A549 (cell line): ENCODE data around the gene ARVCF. TPM values are rescaled to one million over a fixed set of nuclear protein-coding genes. Genes with fewer than 3 reads are reported as not detected.

Experiments
- ATAC-seq, 2 experiments: fragments of 200-7000 bp in 1 of 2; fragments of >200 bp in 1 of 2; cut with Nextera tagmentation in 1 of 2; cut with Tn5 transposase in 1 of 2; 3 replicates each; pipeline versions ENCODE4 v1.8.0 to v1.9.1; 2018 to 2020; ENCODE audit warnings: mild to moderate bottlenecking in 1 of 2, moderate library complexity in 1 of 2
- CTCF ChIA-PET: fragments of 300-600 bp; sonication (Branson Sonifier 250); formaldehyde crosslinking; extraction: SDS; loops from one replicate; lab custom pipeline; 2021; ENCODE audit warnings: antibody characterized with exemption, inconsistent platforms; lab: Yijun Ruan, JAX
- POLR2A ChIA-PET: fragments of 350-600 bp; formaldehyde crosslinking; extraction: SDS; loops from one replicate; lab custom pipeline; 2021; ENCODE audit warnings: antibody characterized with exemption, inconsistent platforms; lab: Yijun Ruan, JAX
- DNase-seq, 2 experiments: peaks; one replicate each; pipeline versions ENCODE4 v3.0.0 to v3.0.0-alpha.2; 2011 to 2016; ENCODE audit warnings: low read depth in 1 of 2, low spot score in 1 of 2
- FAIRE-seq: peaks from 2 replicates; lab custom pipeline; 2011; peaks lifted over from hg19 to GRCh38; lab: Jason Lieb, UNC
- H3K27ac ChIP-seq, 2 experiments: fragments of >200 bp; sonication (Bioruptor Twin); formaldehyde crosslinking; 3 replicates each; pipeline ENCODE4 v1.5.1; 2016 to 2017
- H3K4me1 ChIP-seq: fragments of >200 bp; sonication (Bioruptor Twin); formaldehyde crosslinking; 3 replicates; pipeline ENCODE4 v1.6.1; 2016
- H3K4me2 ChIP-seq: fragments of >200 bp; sonication (Bioruptor Twin); formaldehyde crosslinking; 3 replicates; pipeline ENCODE4 v1.6.1; 2016
- H3K4me3 ChIP-seq: fragments of >200 bp; sonication (Bioruptor Twin); formaldehyde crosslinking; 3 replicates; pipeline ENCODE4 v1.5.1; 2016
- H3K9me3 ChIP-seq: fragments of >200 bp; sonication (Bioruptor Twin); formaldehyde crosslinking; 3 replicates; pipeline ENCODE4 v1.6.1; 2016
- ATOH8 ChIP-seq: fragments of 250-450 bp; sonication (Bioruptor Pico); IDR thresholded peaks from 2 replicates; pipeline ENCODE4 v1.5.0; 2020; ENCODE audit warnings: low read depth, mild to moderate bottlenecking, moderate library complexity
- BHLHE40 ChIP-seq: IDR thresholded peaks from 2 replicates; pipeline ENCODE4 v1.6.1; 2012; ENCODE audit warnings: low read depth, low read length, inconsistent platforms
- CBX8 ChIP-seq: fragments of 200-600 bp; sonication (generic); IDR thresholded peaks from 2 replicates; pipeline ENCODE4 v1.6.1; 2016
- CEBPB ChIP-seq, 2 experiments: fragments of >200 bp in 1 of 2; sonication (Bioruptor Twin) in 1 of 2; formaldehyde crosslinking in 1 of 2; IDR thresholded peaks; 2 replicates each; pipeline ENCODE4 v1.6.1; 2012 to 2016
- E2F6 ChIP-seq: IDR thresholded peaks from 2 replicates; pipeline ENCODE4 v1.6.1; 2012; ENCODE audit warnings: low read depth, borderline replicate concordance
- EHF ChIP-seq: fragments of 250-450 bp; sonication (Bioruptor Pico); IDR thresholded peaks from 2 replicates; pipeline ENCODE4 v1.5.0; 2020; ENCODE audit warnings: mild to moderate bottlenecking
- EHMT2 ChIP-seq: fragments of 200-600 bp; sonication (generic); IDR thresholded peaks from 2 replicates; pipeline ENCODE4 v1.6.1; 2016; ENCODE audit warnings: antibody characterized with exemption, low read depth, mild to moderate bottlenecking, moderate library complexity
- EP300 ChIP-seq, 2 experiments: fragments of >200 bp; sonication (Bioruptor Twin); formaldehyde crosslinking; IDR thresholded peaks; 2 replicates in 1 of 2; 3 replicates in 1 of 2; pipeline ENCODE4 v1.6.1; 2016 to 2017
- ESRRA ChIP-seq: fragments of 150-350 bp; IDR thresholded peaks from 2 replicates; pipeline ENCODE4 v1.6.1; 2014; ENCODE audit warnings: mild to moderate bottlenecking, low read length, borderline replicate concordance
- FOSB ChIP-seq: fragments of 250-450 bp; sonication (Bioruptor Pico); IDR thresholded peaks from 2 replicates; pipeline ENCODE4 v1.5.0; 2020; ENCODE audit warnings: mild to moderate bottlenecking, moderate library complexity
- FOSL2 ChIP-seq, 2 experiments: fragments of 450-650 bp in 1 of 2; fragments of >200 bp in 1 of 2; sonication (Bioruptor Twin) in 1 of 2; formaldehyde crosslinking; IDR thresholded peaks; 2 replicates each; pipeline versions ENCODE4 v1.5.0 to v1.6.1; 2016 to 2020; ENCODE audit warnings: mild to moderate bottlenecking in 1 of 2, moderate library complexity in 1 of 2
- FOXS1 ChIP-seq: fragments of 250-450 bp; sonication (Bioruptor Pico); IDR thresholded peaks from 2 replicates; pipeline ENCODE4 v1.5.0; 2020; ENCODE audit warnings: mild to moderate bottlenecking, moderate library complexity
- GATA3 ChIP-seq: IDR thresholded peaks from 2 replicates; pipeline ENCODE4 v1.6.1; 2012; ENCODE audit warnings: borderline replicate concordance
- HDAC2 ChIP-seq: fragments of 200-600 bp; sonication (generic); IDR thresholded peaks from 2 replicates; pipeline ENCODE4 v1.6.1; 2016
- HMGXB4 ChIP-seq: fragments of 250-450 bp; sonication (Bioruptor Pico); IDR thresholded peaks from 2 replicates; pipeline ENCODE4 v1.5.0; 2021; ENCODE audit warnings: mild to moderate bottlenecking, moderate library complexity, borderline replicate concordance
- KDM5A ChIP-seq: fragments of 200-600 bp; sonication (generic); IDR thresholded peaks from 2 replicates; pipeline ENCODE4 v1.6.1; 2016; ENCODE audit warnings: antibody characterized with exemption, mild to moderate bottlenecking
- MAFK ChIP-seq: fragments of 450-650 bp; IDR thresholded peaks from 2 replicates; pipeline ENCODE4 v1.6.1; 2014; ENCODE audit not compliant: partially characterized antibody
- MAX ChIP-seq: IDR thresholded peaks from 2 replicates; pipeline ENCODE4 v1.6.1; 2012
- MYC ChIP-seq: IDR thresholded peaks from 2 replicates; pipeline ENCODE4 v1.6.1; 2012; ENCODE audit warnings: mild to moderate bottlenecking, inconsistent platforms, low read length, improper control_type of control experiment, borderline replicate concordance
- NFE2L2 ChIP-seq: fragments of 150-350 bp; conservative IDR thresholded peaks from 2 replicates; pipeline ENCODE4 v1.6.1; 2014; ENCODE audit warnings: low read length
- NPAS2 ChIP-seq: fragments of 250-450 bp; sonication (Bioruptor Pico); IDR thresholded peaks from 2 replicates; pipeline ENCODE4 v1.8.0; 2022; ENCODE audit warnings: mild to moderate bottlenecking, moderate library complexity, borderline replicate concordance
- NR3C1 ChIP-seq: fragments of >200 bp; sonication (Bioruptor Twin); formaldehyde crosslinking; IDR thresholded peaks from 3 replicates; pipeline ENCODE4 v1.6.1; 2017
- POLR2AphosphoS2 ChIP-seq: conservative IDR thresholded peaks from 2 replicates; pipeline ENCODE4 v1.6.1; 2012; ENCODE audit warnings: low read length, improper control_type of control experiment, inconsistent platforms
- RAD21 ChIP-seq, 2 experiments: fragments of >200 bp in 1 of 2; sonication (Bioruptor Twin) in 1 of 2; formaldehyde crosslinking in 1 of 2; IDR thresholded peaks in 1 of 2; conservative IDR thresholded peaks in 1 of 2; 2 replicates in 1 of 2; 3 replicates in 1 of 2; pipeline ENCODE4 v1.6.1; 2012 to 2018; ENCODE audit warnings: inconsistent platforms in 1 of 2
- RNF2 ChIP-seq: fragments of 200-600 bp; sonication (generic); IDR thresholded peaks from 2 replicates; pipeline ENCODE4 v1.6.1; 2016; ENCODE audit warnings: low read depth, mild to moderate bottlenecking, antibody characterized with exemption, moderate library complexity, borderline replicate concordance
- SMC3 ChIP-seq: fragments of >200 bp; sonication (Bioruptor Twin); formaldehyde crosslinking; IDR thresholded peaks from 3 replicates; pipeline ENCODE4 v1.6.1; 2018; ENCODE audit warnings: inconsistent platforms
- SREBF2 ChIP-seq: fragments of 450-650 bp; IDR thresholded peaks from 2 replicates; pipeline ENCODE4 v1.6.1; 2014; ENCODE audit warnings: mild to moderate bottlenecking, moderate library complexity
- TFCP2L1 ChIP-seq: fragments of 250-450 bp; sonication (Bioruptor Pico); IDR thresholded peaks from 2 replicates; pipeline ENCODE4 v1.5.0; 2021; ENCODE audit warnings: mild to moderate bottlenecking
- TP53 ChIP-seq: fragments of 250-450 bp; sonication (Bioruptor Pico); IDR thresholded peaks from 2 replicates; pipeline ENCODE4 v1.5.0; 2021; ENCODE audit warnings: mild to moderate bottlenecking, moderate library complexity
- ZNF302 ChIP-seq: fragments of 250-450 bp; sonication (Bioruptor Pico); IDR thresholded peaks from 2 replicates; pipeline ENCODE4 v1.9.0; 2021; ENCODE audit warnings: inconsistent platforms, mild to moderate bottlenecking, moderate library complexity
- ZSCAN20 ChIP-seq: fragments of 250-450 bp; sonication (Bioruptor Pico); IDR thresholded peaks from 2 replicates; pipeline ENCODE4 v1.8.0; 2022; ENCODE audit warnings: mild to moderate bottlenecking, moderate library complexity
- WGBS: methylation state at CpG from one replicate; pipeline ENCODE4 v1.1.6; 2017; ENCODE audit errors: missing lambda C conversion rate; 5-methylcytosine and 5-hydroxymethylcytosine counted together
- polyA plus RNA-seq, 4 experiments: library from polyadenylated mRNA; depleted of rRNA in 3 of 4; stranded (reverse); fragments of >200 nt; fragmentation: RNase III in 1 of 4; extraction: RNeasy Plus Mini Kit Qiagen cat#74134 plus additional on column Dnase treatment in 1 of 4; gene quantifications; 2 replicates in 3 of 4; 3 replicates in 1 of 4; pipeline ENCODE4 v1.2.3, GENCODE V29; 2011 to 2017

ARVCF gene
- polyA plus RNA-seq, 2 of the 4 experiments (the other 2 are of a cell fraction): 0.81 to 2.1 TPM

GRCh38 chr22:20024225-20024624 lies 7.6 kb upstream of the ARVCF start:
- no peak for ATAC-seq
- WGBS: 86% methylated on average over 9 of the region's 13 CpGs
- H3K4me1 ChIP-seq: peaks cover 12% of the 10 kb centered on the region
- CTCF ChIA-PET: no interaction called here
- FAIRE-seq: no peak
- no peak for TF ChIP-seq E2F6
- no peak for TF ChIP-seq ZSCAN20 (CRISPR knock-in tag)
- TF ChIP-seq EP300 (IDR thresholded peaks at IDR 0.05): no peak
- TF ChIP-seq HDAC2: no peak
- no peak for TF ChIP-seq EHMT2
- no peak for TF ChIP-seq FOSL2 (IDR thresholded peaks at IDR 0.05)
- TF ChIP-seq FOSL2 (CRISPR knock-in tag; IDR thresholded peaks at IDR 0.05): no peak
- no peak for TF ChIP-seq MYC
- no peak for TF ChIP-seq NFE2L2
- TF ChIP-seq ESRRA: no peak
- TF ChIP-seq TFCP2L1 (CRISPR knock-in tag): no peak
- no peak for TF ChIP-seq ZNF302 (CRISPR knock-in tag)
- no peak for TF ChIP-seq TP53 (CRISPR knock-in tag)
- no peak for TF ChIP-seq BHLHE40
- TF ChIP-seq FOXS1 (CRISPR knock-in tag): no peak
- TF ChIP-seq KDM5A: no peak
- TF ChIP-seq MAFK: no peak
- no peak for TF ChIP-seq SREBF2
- no peak for TF ChIP-seq POLR2AphosphoS2
- no peak overlapping the region for H3K27ac ChIP-seq
- H3K9me3 ChIP-seq: no peaks in the 10 kb centered on the region
- H3K4me3 ChIP-seq: no peak overlapping the region
- POLR2A ChIA-PET: no interaction called here
- H3K4me2 ChIP-seq: no peak overlapping the region
- DNase-seq: no peak

- H3K9me3 ChIP-seq: no peaks in the 10 kb centered on the region
- no peak overlapping the region for H3K4me2 ChIP-seq
- TF ChIP-seq FOSB (CRISPR knock-in tag): no peak
- no peak for TF ChIP-seq CEBPB (IDR thresholded peaks at IDR 0.05)
- no peak for TF ChIP-seq SMC3
- no peak for TF ChIP-seq ZSCAN20 (CRISPR knock-in tag)
- TF ChIP-seq EHMT2: no peak
- TF ChIP-seq RAD21 (conservative IDR thresholded peaks at IDR 0.05 in 1 of 2, IDR thresholded peaks at IDR 0.05 in 1 of 2): no peak
- no peak for TF ChIP-seq NR3C1
- TF ChIP-seq POLR2AphosphoS2: no peak
- TF ChIP-seq SREBF2: no peak
- TF ChIP-seq CBX8: no peak
- TF ChIP-seq, all 56 proteins: peak for 0
- FAIRE-seq (no peak), ATAC-seq (no peak), DNase-seq (no peak)
- Histone ChIP-seq H3K4me1 (peaks cover 12% of the 10 kb centered on the region), H3K27ac (no peak overlapping the region), H3K4me3 (no peak overlapping the region)
- POLR2A ChIA-PET: no interaction called here
- CTCF ChIA-PET: no interaction called here
- WGBS: 92% methylated on average over 10 of the region's 10 CpGs
Observed at GRCh38 chr22:20022978-20023613, 6.5 kb upstream of the ARVCF start.

- peak overlapping the region; percentile 92 for H3K4me2 ChIP-seq
- 93% methylated on average over 9 of the region's 11 CpGs for WGBS
- H3K9me3 ChIP-seq: no peaks in the 10 kb centered on the region
- CTCF ChIA-PET: no interaction called here
- no peak for FAIRE-seq
- no peak for ATAC-seq
- no peak overlapping the region for H3K4me3 ChIP-seq
- H3K27ac ChIP-seq: peak overlapping the region in 1 of 2 experiments; percentile 96; a peak in 3 of 6 replicates
- peaks cover 12% of the 10 kb centered on the region for H3K4me1 ChIP-seq
- POLR2A ChIA-PET: no interaction called here
- no peak for DNase-seq
- TF ChIP-seq HDAC2 (no peak), MAFK (no peak), GATA3 (no peak), EP300 (IDR thresholded peaks at IDR 0.05) (no peak), RNF2 (no peak), NPAS2 (CRISPR knock-in tag) (no peak), ATOH8 (CRISPR knock-in tag) (no peak), SREBF2 (no peak), EHF (CRISPR knock-in tag) (no peak), NR3C1 (no peak), NFE2L2 (no peak), HMGXB4 (CRISPR knock-in tag) (no peak), ESRRA (no peak), MAX (no peak), FOSL2 (IDR thresholded peaks at IDR 0.05) (no peak), FOSL2 (CRISPR knock-in tag; IDR thresholded peaks at IDR 0.05) (no peak)
Observed at GRCh38 chr22:20022231-20022977, 5.8 kb upstream of the ARVCF start.
